ENCODE measurements around the gene ADAM10. TPM values are rescaled to one million over a fixed set of nuclear protein-coding genes. Genes with fewer than 3 reads are reported as not detected.

ADAM10 gene
- total and polyA plus RNA-seq, 8 donors, result 6.1 to 96.2 (median 32.2) TPM

DNA sequence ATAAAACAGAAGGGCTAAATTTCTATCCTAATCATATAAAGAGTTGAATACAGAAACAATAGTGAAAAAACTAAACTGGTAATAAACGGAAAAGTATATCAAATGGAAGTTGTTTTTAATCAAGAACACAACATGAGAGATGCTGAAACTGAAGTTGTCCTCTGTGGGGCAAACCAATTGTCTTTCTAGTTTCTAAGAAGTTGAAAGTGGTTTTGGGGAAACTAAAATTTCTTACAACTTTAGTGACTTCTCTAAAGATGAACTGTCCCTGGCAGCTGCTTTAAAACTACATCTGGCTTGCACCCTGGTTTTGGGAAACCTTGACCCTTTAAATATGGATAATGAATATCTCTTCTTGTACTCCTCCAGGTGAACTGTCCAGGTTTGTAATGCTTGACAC is 155.6 kb downstream of the ADAM10 start:
- Histone ChIP-seq H3K27ac (no peak overlapping the region), H3K4me1 (peaks cover 0 to 10% (median 0%) of the 10 kb centered on the region in 3 donors), H3K27me3 (no peaks in the 10 kb centered on the region), H3K9me3 (no peaks in the 10 kb centered on the region), H3K36me3 (peaks cover 0 to 8% (median 0%) of the 10 kb centered on the region in 3 donors), H3K4me3 (no peak overlapping the region)
- FAIRE-seq, result no peak
- no peak for ATAC-seq
- TF ChIP-seq CTCF (IDR thresholded peaks at IDR 0.05), result no peak
- DNase-seq, result no peak
- WGBS, 2 donors, result 58 to 98% methylated on average over 1 of the region's 1 CpG
- intact Hi-C loops (cut with DNase I), result no loop called here

- no peak for TF ChIP-seq CTCF (IDR thresholded peaks at IDR 0.05)
- Histone ChIP-seq H3K36me3 (no peaks in the 10 kb centered on the region), H3K4me3 (no peak overlapping the region), H3K27ac (no peak overlapping the region), H3K27me3 (no peaks in the 10 kb centered on the region), H3K4me1 (peaks cover 0 to 10% (median 0%) of the 10 kb centered on the region in 3 donors), H3K9me3 (no peaks in the 10 kb centered on the region)
- FAIRE-seq (no peak), DNase-seq (no peak), ATAC-seq (peak in 2 of 4 donors; percentile 32 to 40)
- WGBS, 2 donors, result 5 to 9% methylated on average over 1 of the region's 1 CpG
- intact Hi-C loops (cut with DNase I), result no loop called here
Observed at GRCh38 chr15:58590926-58591325, 158.6 kb downstream of the ADAM10 start.

DNA sequence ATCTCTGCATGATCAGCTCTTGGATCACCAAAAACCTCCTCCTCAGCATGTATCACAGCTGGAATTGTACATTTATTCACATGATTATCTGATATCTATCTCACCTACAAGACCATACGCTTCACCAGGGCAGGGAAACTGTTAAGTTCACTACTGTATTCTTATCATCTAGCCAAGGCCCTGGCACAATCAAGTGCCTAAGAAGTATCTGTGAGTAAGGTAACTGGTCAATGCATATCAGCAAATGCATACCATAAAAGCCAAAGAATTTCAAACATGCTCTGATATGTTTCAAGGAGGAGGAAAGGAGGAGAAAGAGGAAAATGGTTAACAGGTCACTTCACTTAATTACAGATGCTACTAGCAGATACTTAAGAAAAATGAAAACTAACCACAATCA is 159.3 kb downstream of the ADAM10 start:
- intact Hi-C loops (cut with DNase I), result no loop called here
- no peak for ATAC-seq
- no peak for FAIRE-seq
- no peak for TF ChIP-seq CTCF (IDR thresholded peaks at IDR 0.05)
- Histone ChIP-seq H3K27ac (no peak overlapping the region), H3K27me3 (no peaks in the 10 kb centered on the region), H3K4me1 (peaks cover 0 to 5% (median 0%) of the 10 kb centered on the region in 3 donors), H3K36me3 (no peaks in the 10 kb centered on the region), H3K9me3 (no peaks in the 10 kb centered on the region), H3K4me3 (no peak overlapping the region)
- 83 to 87% methylated on average over 1 of the region's 1 CpG for WGBS, 2 donors
- DNase-seq, result no peak

GRCh38 chr15:58589047-58589446 is 160.5 kb downstream of the ADAM10 start:
- H3K36me3 ChIP-seq, result no peaks in the 10 kb centered on the region
- no peak for TF ChIP-seq CTCF (IDR thresholded peaks at IDR 0.05)
- no peaks in the 10 kb centered on the region for H3K4me1 ChIP-seq
- no peak for ATAC-seq
- H3K27ac ChIP-seq, result no peak overlapping the region
- intact Hi-C loops (cut with DNase I), result no loop called here
- H3K4me3 ChIP-seq, result no peak overlapping the region
- no peak for FAIRE-seq
- no peaks in the 10 kb centered on the region for H3K9me3 ChIP-seq
- WGBS, 2 donors, result 95% methylated on average over 3 of the region's 3 CpGs
- no peak for DNase-seq
- H3K27me3 ChIP-seq, result no peaks in the 10 kb centered on the region

- intact Hi-C loops (cut with DNase I), result no loop called here
- Histone ChIP-seq H3K9me3 (no peaks in the 10 kb centered on the region), H3K27ac (no peak overlapping the region), H3K36me3 (no peaks in the 10 kb centered on the region), H3K4me1 (no peaks in the 10 kb centered on the region), H3K27me3 (no peaks in the 10 kb centered on the region), H3K4me3 (no peak overlapping the region)
- no peak for FAIRE-seq
- TF ChIP-seq CTCF (IDR thresholded peaks at IDR 0.05), result no peak
- DNase-seq, result no peak
- WGBS, 2 donors, result 45 to 71% methylated on average over 1 of the region's 1 CpG
- peak in 2 of 4 donors; percentile 45 to 63 for ATAC-seq
Observed at GRCh38 chr15:58588096-58588495, 161.4 kb downstream of the ADAM10 start.

Measured in pancreas (tissue), 10 donors.